Measurements from ENCODE around the gene AQP11.

The AQP11 gene

GRCh38 chr11:77647654-77648305 lies 58.0 kb downstream of the AQP11 start:
- no peak overlapping the region for H3K4ac ChIP-seq (ENCODE audit: low read length)

GRCh38 chr11:77650123-77650522 lies 60.4 kb downstream of the AQP11 start:
- Histone ChIP-seq H3K4me3 (ENCODE audit: low read length in 2 of 2) (no peak overlapping the region), H2BK5ac (ENCODE audit: low read length) (no peak overlapping the region), H3K9ac (ENCODE audit: low read depth, low read length, poor library complexity) (no peak overlapping the region), H3K23ac (ENCODE audit: low read depth, low read length, poor library complexity) (no peak overlapping the region), H3K4me2 (ENCODE audit: insufficient read depth, low read length, poor library complexity, severe bottlenecking) (no peak overlapping the region), H3K27me3 (ENCODE audit: control insufficient read depth in 3 of 3, insufficient read depth in 3 of 3, low read depth in 1 of 3, low read length in 3 of 3) (no peaks in the 10 kb centered on the region), H3K4ac (ENCODE audit: low read length) (no peak overlapping the region), H2AK5ac (ENCODE audit: low read depth, low read length) (no peak overlapping the region), H3K4me1 (ENCODE audit: control insufficient read depth in 2 of 2, insufficient read depth in 1 of 2, low read depth in 1 of 2, low read length in 2 of 2) (no peaks in the 10 kb centered on the region), H4K8ac (ENCODE audit: low read depth, low read length) (no peak overlapping the region), H3K79me1 (ENCODE audit: low read depth, low read length) (no peaks in the 10 kb centered on the region), H2BK15ac (ENCODE audit: low read length) (no peak overlapping the region), H2AFZ (ENCODE audit: low read length) (no peak overlapping the region), H2BK120ac (ENCODE audit: low read depth, low read length) (no peak overlapping the region), H4K91ac (ENCODE audit: low read depth, low read length, poor library complexity) (no peak overlapping the region), H3K36me3 (replicated peaks in 1 of 2; ENCODE audit: control insufficient read depth in 2 of 2, insufficient read depth in 2 of 2, low read length in 2 of 2) (no peaks in the 10 kb centered on the region), H3K18ac (ENCODE audit: low read length) (no peak overlapping the region), H3K27ac (replicated peaks; ENCODE audit: low read length) (no peak overlapping the region), H3K9me3 (replicated peaks in 1 of 2; ENCODE audit: control insufficient read depth in 2 of 2, insufficient read depth in 1 of 2, low read depth in 1 of 2, low read length in 2 of 2) (no peaks in the 10 kb centered on the region), H2BK12ac (ENCODE audit: low read length) (no peak overlapping the region), H3K14ac (ENCODE audit: low read length) (no peak overlapping the region)
- WGBS, 2 donors (ENCODE audit: extremely low coverage in 2 of 2, insufficient read length in 2 of 2, insufficient replicate concordance in 1 of 2) = no CpG with 5 or more reads among the region's 3 CpGs
- no peak for DNase-seq (ENCODE audit: low spot score)

More at GRCh38 chr11:77647654-77648305, 58.0 kb downstream of the AQP11 start:
- DNase-seq (ENCODE audit: low spot score) = no peak
- no peaks in the 10 kb centered on the region for H3K9me3 ChIP-seq (replicated peaks in 1 of 2; ENCODE audit: control insufficient read depth in 2 of 2, insufficient read depth in 1 of 2, low read depth in 1 of 2, low read length in 2 of 2)
- no peak overlapping the region for H4K91ac ChIP-seq (ENCODE audit: low read depth, low read length, poor library complexity)
- WGBS, 2 donors (ENCODE audit: extremely low coverage in 2 of 2, insufficient read length in 2 of 2, insufficient replicate concordance in 1 of 2) = no CpG with 5 or more reads among the region's 3 CpGs
- no peak overlapping the region for H3K4me2 ChIP-seq (ENCODE audit: insufficient read depth, low read length, poor library complexity, severe bottlenecking)
- no peak overlapping the region for H3K4me3 ChIP-seq (ENCODE audit: low read length in 2 of 2)
- H3K36me3 ChIP-seq (replicated peaks in 1 of 2; ENCODE audit: control insufficient read depth in 2 of 2, insufficient read depth in 2 of 2, low read length in 2 of 2) = no peaks in the 10 kb centered on the region
- H2AFZ ChIP-seq (ENCODE audit: low read length) = no peak overlapping the region
- H3K27ac ChIP-seq (replicated peaks; ENCODE audit: low read length) = no peak overlapping the region
- H2BK12ac ChIP-seq (ENCODE audit: low read length) = no peak overlapping the region
- no peak overlapping the region for H3K18ac ChIP-seq (ENCODE audit: low read length)
- H3K9ac ChIP-seq (ENCODE audit: low read depth, low read length, poor library complexity) = no peak overlapping the region
- H2BK120ac ChIP-seq (ENCODE audit: low read depth, low read length) = no peak overlapping the region
- no peak overlapping the region for H4K8ac ChIP-seq (ENCODE audit: low read depth, low read length)
- H3K27me3 ChIP-seq (ENCODE audit: control insufficient read depth in 3 of 3, insufficient read depth in 3 of 3, low read depth in 1 of 3, low read length in 3 of 3) = no peaks in the 10 kb centered on the region
- no peak overlapping the region for H3K23ac ChIP-seq (ENCODE audit: low read depth, low read length, poor library complexity)
- H2BK15ac ChIP-seq (ENCODE audit: low read length) = no peak overlapping the region
- H2BK5ac ChIP-seq (ENCODE audit: low read length) = no peak overlapping the region
- H3K79me1 ChIP-seq (ENCODE audit: low read depth, low read length) = no peaks in the 10 kb centered on the region
- H3K4me1 ChIP-seq (ENCODE audit: control insufficient read depth in 2 of 2, insufficient read depth in 1 of 2, low read depth in 1 of 2, low read length in 2 of 2) = no peaks in the 10 kb centered on the region
- H3K14ac ChIP-seq (ENCODE audit: low read length) = no peak overlapping the region
- no peak overlapping the region for H2AK5ac ChIP-seq (ENCODE audit: low read depth, low read length)

GRCh38 chr11:77654770-77655434 lies 65.1 kb downstream of the AQP11 start:
- no peak overlapping the region for H2BK120ac ChIP-seq (ENCODE audit: low read depth, low read length)
- no peak overlapping the region for H2BK15ac ChIP-seq (ENCODE audit: low read length)
- no peak overlapping the region for H3K18ac ChIP-seq (ENCODE audit: low read length)
- H3K27ac ChIP-seq (replicated peaks; ENCODE audit: low read length) = no peak overlapping the region
- H2BK5ac ChIP-seq (ENCODE audit: low read length) = no peak overlapping the region
- no peaks in the 10 kb centered on the region for H3K9me3 ChIP-seq (replicated peaks in 1 of 2; ENCODE audit: control insufficient read depth in 2 of 2, insufficient read depth in 1 of 2, low read depth in 1 of 2, low read length in 2 of 2)
- no peak overlapping the region for H3K9ac ChIP-seq (ENCODE audit: low read depth, low read length, poor library complexity)
- H3K4me3 ChIP-seq (ENCODE audit: low read length in 2 of 2) = no peak overlapping the region
- H3K79me1 ChIP-seq (ENCODE audit: low read depth, low read length) = no peaks in the 10 kb centered on the region
- H3K4me1 ChIP-seq (ENCODE audit: control insufficient read depth in 2 of 2, insufficient read depth in 1 of 2, low read depth in 1 of 2, low read length in 2 of 2) = no peaks in the 10 kb centered on the region
- no peak for DNase-seq (ENCODE audit: low spot score)
- H3K14ac ChIP-seq (ENCODE audit: low read length) = no peak overlapping the region
- H4K91ac ChIP-seq (ENCODE audit: low read depth, low read length, poor library complexity) = no peak overlapping the region
- no peak overlapping the region for H2BK12ac ChIP-seq (ENCODE audit: low read length)
- no peak overlapping the region for H3K23ac ChIP-seq (ENCODE audit: low read depth, low read length, poor library complexity)
- H4K8ac ChIP-seq (ENCODE audit: low read depth, low read length) = no peak overlapping the region
- H3K4me2 ChIP-seq (ENCODE audit: insufficient read depth, low read length, poor library complexity, severe bottlenecking) = no peak overlapping the region
- no peak overlapping the region for H2AK5ac ChIP-seq (ENCODE audit: low read depth, low read length)
- no peaks in the 10 kb centered on the region for H3K36me3 ChIP-seq (replicated peaks in 1 of 2; ENCODE audit: control insufficient read depth in 2 of 2, insufficient read depth in 2 of 2, low read length in 2 of 2)
- H3K27me3 ChIP-seq (ENCODE audit: control insufficient read depth in 3 of 3, insufficient read depth in 3 of 3, low read depth in 1 of 3, low read length in 3 of 3) = no peaks in the 10 kb centered on the region
- H2AFZ ChIP-seq (ENCODE audit: low read length) = no peak overlapping the region
- H3K4ac ChIP-seq (ENCODE audit: low read length) = no peak overlapping the region
- no CpG with 5 or more reads among the region's 4 CpGs for WGBS, 2 donors (ENCODE audit: extremely low coverage in 2 of 2, insufficient read length in 2 of 2, insufficient replicate concordance in 1 of 2)

GRCh38 chr11:77656362-77656761 lies 66.6 kb downstream of the AQP11 start:
- H2BK15ac ChIP-seq (ENCODE audit: low read length) = no peak overlapping the region
- no peaks in the 10 kb centered on the region for H3K79me1 ChIP-seq (ENCODE audit: low read depth, low read length)
- no CpG with 5 or more reads among the region's 7 CpGs for WGBS, 2 donors (ENCODE audit: extremely low coverage in 2 of 2, insufficient read length in 2 of 2, insufficient replicate concordance in 1 of 2)
- no peak overlapping the region for H3K4me2 ChIP-seq (ENCODE audit: insufficient read depth, low read length, poor library complexity, severe bottlenecking)
- no peaks in the 10 kb centered on the region for H3K4me1 ChIP-seq (ENCODE audit: control insufficient read depth in 2 of 2, insufficient read depth in 1 of 2, low read depth in 1 of 2, low read length in 2 of 2)
- H3K18ac ChIP-seq (ENCODE audit: low read length) = no peak overlapping the region
- H2BK12ac ChIP-seq (ENCODE audit: low read length) = no peak overlapping the region
- H2BK5ac ChIP-seq (ENCODE audit: low read length) = no peak overlapping the region
- H2AFZ ChIP-seq (ENCODE audit: low read length) = peak overlapping the region; percentile 34
- no peak overlapping the region for H3K4ac ChIP-seq (ENCODE audit: low read length)
- H3K23ac ChIP-seq (ENCODE audit: low read depth, low read length, poor library complexity) = no peak overlapping the region
- no peak for DNase-seq (ENCODE audit: low spot score)
- H3K27ac ChIP-seq (replicated peaks; ENCODE audit: low read length) = no peak overlapping the region
- no peaks in the 10 kb centered on the region for H3K27me3 ChIP-seq (ENCODE audit: control insufficient read depth in 3 of 3, insufficient read depth in 3 of 3, low read depth in 1 of 3, low read length in 3 of 3)
- no peak overlapping the region for H4K8ac ChIP-seq (ENCODE audit: low read depth, low read length)
- H3K36me3 ChIP-seq (replicated peaks in 1 of 2; ENCODE audit: control insufficient read depth in 2 of 2, insufficient read depth in 2 of 2, low read length in 2 of 2) = no peaks in the 10 kb centered on the region
- no peak overlapping the region for H3K14ac ChIP-seq (ENCODE audit: low read length)
- H3K9ac ChIP-seq (ENCODE audit: low read depth, low read length, poor library complexity) = no peak overlapping the region
- no peak overlapping the region for H3K4me3 ChIP-seq (ENCODE audit: low read length in 2 of 2)
- no peak overlapping the region for H4K91ac ChIP-seq (ENCODE audit: low read depth, low read length, poor library complexity)
- no peak overlapping the region for H2AK5ac ChIP-seq (ENCODE audit: low read depth, low read length)
- no peaks in the 10 kb centered on the region for H3K9me3 ChIP-seq (replicated peaks in 1 of 2; ENCODE audit: control insufficient read depth in 2 of 2, insufficient read depth in 1 of 2, low read depth in 1 of 2, low read length in 2 of 2)
- no peak overlapping the region for H2BK120ac ChIP-seq (ENCODE audit: low read depth, low read length)
